Measurements from ENCODE around the gene VAPA.

VAPA gene

GRCh38 chr18:9993521-9994025, 79.8 kb downstream of the VAPA start:
- H2BK12ac ChIP-seq (ENCODE audit: low read length): no peak overlapping the region
- H3K36me3 ChIP-seq (replicated peaks in 1 of 2; ENCODE audit: control insufficient read depth in 2 of 2, insufficient read depth in 2 of 2, low read length in 2 of 2): no peaks in the 10 kb centered on the region
- no peaks in the 10 kb centered on the region for H3K79me1 ChIP-seq (ENCODE audit: low read depth, low read length)
- H3K9ac ChIP-seq (ENCODE audit: low read depth, low read length, poor library complexity): no peak overlapping the region
- DNase-seq (ENCODE audit: low spot score): no peak
- H2BK120ac ChIP-seq (ENCODE audit: low read depth, low read length): no peak overlapping the region
- H2AK5ac ChIP-seq (ENCODE audit: low read depth, low read length): no peak overlapping the region
- no peak overlapping the region for H2BK15ac ChIP-seq (ENCODE audit: low read length)
- H3K4me2 ChIP-seq (ENCODE audit: insufficient read depth, low read length, poor library complexity, severe bottlenecking): no peak overlapping the region
- peak overlapping the region; percentile 22 for H3K18ac ChIP-seq (ENCODE audit: low read length)
- no peak overlapping the region for H3K27ac ChIP-seq (replicated peaks; ENCODE audit: low read length)
- no peaks in the 10 kb centered on the region for H3K27me3 ChIP-seq (ENCODE audit: control insufficient read depth in 3 of 3, insufficient read depth in 3 of 3, low read depth in 1 of 3, low read length in 3 of 3)
- no peak overlapping the region for H4K91ac ChIP-seq (ENCODE audit: low read depth, low read length, poor library complexity)
- peaks cover 9 to 10% of the 10 kb centered on the region in 2 donors for H3K9me3 ChIP-seq (replicated peaks in 1 of 2; ENCODE audit: control insufficient read depth in 2 of 2, insufficient read depth in 1 of 2, low read depth in 1 of 2, low read length in 2 of 2)
- H2AFZ ChIP-seq (ENCODE audit: low read length): no peak overlapping the region
- WGBS, 2 donors (ENCODE audit: extremely low coverage in 2 of 2, insufficient read length in 2 of 2, insufficient replicate concordance in 1 of 2): no CpG with 5 or more reads among the region's 14 CpGs
- H4K8ac ChIP-seq (ENCODE audit: low read depth, low read length): no peak overlapping the region
- H2BK5ac ChIP-seq (ENCODE audit: low read length): no peak overlapping the region
- H3K23ac ChIP-seq (ENCODE audit: low read depth, low read length, poor library complexity): no peak overlapping the region
- H3K4me3 ChIP-seq (ENCODE audit: low read length in 2 of 2): no peak overlapping the region
- peaks cover 3% of the 10 kb centered on the region in 2 donors for H3K4me1 ChIP-seq (ENCODE audit: control insufficient read depth in 2 of 2, insufficient read depth in 1 of 2, low read depth in 1 of 2, low read length in 2 of 2)
- no peak overlapping the region for H3K14ac ChIP-seq (ENCODE audit: low read length)
- no peak overlapping the region for H3K4ac ChIP-seq (ENCODE audit: low read length)

GRCh38 chr18:9994026-9994570, 80.3 kb downstream of the VAPA start:
- H2BK12ac ChIP-seq (ENCODE audit: low read length): no peak overlapping the region
- no peak overlapping the region for H2BK15ac ChIP-seq (ENCODE audit: low read length)
- H2BK5ac ChIP-seq (ENCODE audit: low read length): peak overlapping the region; percentile 27
- no peak overlapping the region for H3K4me3 ChIP-seq (ENCODE audit: low read length in 2 of 2)
- WGBS, 2 donors (ENCODE audit: extremely low coverage in 2 of 2, insufficient read length in 2 of 2, insufficient replicate concordance in 1 of 2): no CpG with 5 or more reads among the region's 11 CpGs
- H3K4me2 ChIP-seq (ENCODE audit: insufficient read depth, low read length, poor library complexity, severe bottlenecking): no peak overlapping the region
- no peak overlapping the region for H4K91ac ChIP-seq (ENCODE audit: low read depth, low read length, poor library complexity)
- H3K79me1 ChIP-seq (ENCODE audit: low read depth, low read length): no peaks in the 10 kb centered on the region
- no peak overlapping the region for H3K4ac ChIP-seq (ENCODE audit: low read length)
- H2BK120ac ChIP-seq (ENCODE audit: low read depth, low read length): no peak overlapping the region
- no peaks in the 10 kb centered on the region for H3K4me1 ChIP-seq (ENCODE audit: control insufficient read depth in 2 of 2, insufficient read depth in 1 of 2, low read depth in 1 of 2, low read length in 2 of 2)
- peak overlapping the region; percentile 9 for H3K9ac ChIP-seq (ENCODE audit: low read depth, low read length, poor library complexity)
- no peak overlapping the region for H2AK5ac ChIP-seq (ENCODE audit: low read depth, low read length)
- no peak overlapping the region for H3K18ac ChIP-seq (ENCODE audit: low read length)
- no peak overlapping the region for H3K14ac ChIP-seq (ENCODE audit: low read length)
- H4K8ac ChIP-seq (ENCODE audit: low read depth, low read length): no peak overlapping the region
- H3K9me3 ChIP-seq (replicated peaks in 1 of 2; ENCODE audit: control insufficient read depth in 2 of 2, insufficient read depth in 1 of 2, low read depth in 1 of 2, low read length in 2 of 2): peaks cover 9 to 10% of the 10 kb centered on the region in 2 donors
- no peaks in the 10 kb centered on the region for H3K27me3 ChIP-seq (ENCODE audit: control insufficient read depth in 3 of 3, insufficient read depth in 3 of 3, low read depth in 1 of 3, low read length in 3 of 3)
- no peak overlapping the region for H3K27ac ChIP-seq (replicated peaks; ENCODE audit: low read length)
- no peak overlapping the region for H2AFZ ChIP-seq (ENCODE audit: low read length)
- DNase-seq (ENCODE audit: low spot score): no peak
- H3K36me3 ChIP-seq (replicated peaks in 1 of 2; ENCODE audit: control insufficient read depth in 2 of 2, insufficient read depth in 2 of 2, low read length in 2 of 2): no peaks in the 10 kb centered on the region
- H3K23ac ChIP-seq (ENCODE audit: low read depth, low read length, poor library complexity): no peak overlapping the region

GRCh38 chr18:9994701-9995235, 81.0 kb downstream of the VAPA start:
- Histone ChIP-seq H3K27ac (replicated peaks; ENCODE audit: low read length) (no peak overlapping the region), H3K23ac (ENCODE audit: low read depth, low read length, poor library complexity) (no peak overlapping the region), H3K79me1 (ENCODE audit: low read depth, low read length) (no peaks in the 10 kb centered on the region), H2AK5ac (ENCODE audit: low read depth, low read length) (no peak overlapping the region), H3K4me2 (ENCODE audit: insufficient read depth, low read length, poor library complexity, severe bottlenecking) (no peak overlapping the region), H3K36me3 (replicated peaks in 1 of 2; ENCODE audit: control insufficient read depth in 2 of 2, insufficient read depth in 2 of 2, low read length in 2 of 2) (no peaks in the 10 kb centered on the region), H3K9ac (ENCODE audit: low read depth, low read length, poor library complexity) (no peak overlapping the region), H2AFZ (ENCODE audit: low read length) (no peak overlapping the region), H4K91ac (ENCODE audit: low read depth, low read length, poor library complexity) (no peak overlapping the region), H3K4me1 (ENCODE audit: control insufficient read depth in 2 of 2, insufficient read depth in 1 of 2, low read depth in 1 of 2, low read length in 2 of 2) (no peaks in the 10 kb centered on the region), H4K8ac (ENCODE audit: low read depth, low read length) (no peak overlapping the region), H3K27me3 (ENCODE audit: control insufficient read depth in 3 of 3, insufficient read depth in 3 of 3, low read depth in 1 of 3, low read length in 3 of 3) (no peaks in the 10 kb centered on the region), H3K14ac (ENCODE audit: low read length) (no peak overlapping the region), H3K9me3 (replicated peaks in 1 of 2; ENCODE audit: control insufficient read depth in 2 of 2, insufficient read depth in 1 of 2, low read depth in 1 of 2, low read length in 2 of 2) (peaks cover 9 to 10% of the 10 kb centered on the region in 2 donors), H2BK5ac (ENCODE audit: low read length) (no peak overlapping the region), H2BK15ac (ENCODE audit: low read length) (no peak overlapping the region), H3K4me3 (ENCODE audit: low read length in 2 of 2) (no peak overlapping the region), H3K4ac (ENCODE audit: low read length) (no peak overlapping the region), H3K18ac (ENCODE audit: low read length) (no peak overlapping the region), H2BK120ac (ENCODE audit: low read depth, low read length) (no peak overlapping the region), H2BK12ac (ENCODE audit: low read length) (no peak overlapping the region)
- no CpG with 5 or more reads among the region's 6 CpGs for WGBS, 2 donors (ENCODE audit: extremely low coverage in 2 of 2, insufficient read length in 2 of 2, insufficient replicate concordance in 1 of 2)
- no peak for DNase-seq (ENCODE audit: low spot score)

- no peak for DNase-seq (ENCODE audit: low spot score)
- Histone ChIP-seq H3K9ac (ENCODE audit: low read depth, low read length, poor library complexity) (no peak overlapping the region), H3K27me3 (ENCODE audit: control insufficient read depth in 3 of 3, insufficient read depth in 3 of 3, low read depth in 1 of 3, low read length in 3 of 3) (no peaks in the 10 kb centered on the region), H3K4me3 (ENCODE audit: low read length in 2 of 2) (no peak overlapping the region), H3K23ac (ENCODE audit: low read depth, low read length, poor library complexity) (no peak overlapping the region), H3K27ac (replicated peaks; ENCODE audit: low read length) (no peak overlapping the region), H2BK120ac (ENCODE audit: low read depth, low read length) (no peak overlapping the region), H3K14ac (ENCODE audit: low read length) (no peak overlapping the region), H3K4ac (ENCODE audit: low read length) (no peak overlapping the region), H2BK12ac (ENCODE audit: low read length) (no peak overlapping the region), H4K91ac (ENCODE audit: low read depth, low read length, poor library complexity) (no peak overlapping the region), H3K18ac (ENCODE audit: low read length) (no peak overlapping the region), H3K79me1 (ENCODE audit: low read depth, low read length) (no peaks in the 10 kb centered on the region), H2AK5ac (ENCODE audit: low read depth, low read length) (no peak overlapping the region), H3K4me2 (ENCODE audit: insufficient read depth, low read length, poor library complexity, severe bottlenecking) (no peak overlapping the region), H2BK5ac (ENCODE audit: low read length) (no peak overlapping the region), H3K4me1 (ENCODE audit: control insufficient read depth in 2 of 2, insufficient read depth in 1 of 2, low read depth in 1 of 2, low read length in 2 of 2) (no peaks in the 10 kb centered on the region), H2AFZ (ENCODE audit: low read length) (no peak overlapping the region), H4K8ac (ENCODE audit: low read depth, low read length) (peak overlapping the region; percentile 88), H3K36me3 (replicated peaks in 1 of 2; ENCODE audit: control insufficient read depth in 2 of 2, insufficient read depth in 2 of 2, low read length in 2 of 2) (no peaks in the 10 kb centered on the region), H2BK15ac (ENCODE audit: low read length) (no peak overlapping the region), H3K9me3 (replicated peaks in 1 of 2; ENCODE audit: control insufficient read depth in 2 of 2, insufficient read depth in 1 of 2, low read depth in 1 of 2, low read length in 2 of 2) (peaks cover 9 to 10% of the 10 kb centered on the region in 2 donors)
- no CpG with 5 or more reads among the region's 2 CpGs for WGBS, 2 donors (ENCODE audit: extremely low coverage in 2 of 2, insufficient read length in 2 of 2, insufficient replicate concordance in 1 of 2)
Measured at GRCh38 chr18:9995631-9996030, 81.8 kb downstream of the VAPA start.
